VCaP (cell line): ENCODE data around the gene AGBL1.

Experiments used
- H3K27ac ChIP-seq: fragments of 450-650 bp; 2 replicates; pipeline ENCODE4 v1.5.1; 2017
- CTCF ChIP-seq: fragments of 450-650 bp; conservative IDR thresholded peaks from 2 replicates; pipeline ENCODE4 v1.5.1; 2017; ENCODE audit warnings: mild to moderate bottlenecking, moderate library complexity

Gene AGBL1

DNA sequence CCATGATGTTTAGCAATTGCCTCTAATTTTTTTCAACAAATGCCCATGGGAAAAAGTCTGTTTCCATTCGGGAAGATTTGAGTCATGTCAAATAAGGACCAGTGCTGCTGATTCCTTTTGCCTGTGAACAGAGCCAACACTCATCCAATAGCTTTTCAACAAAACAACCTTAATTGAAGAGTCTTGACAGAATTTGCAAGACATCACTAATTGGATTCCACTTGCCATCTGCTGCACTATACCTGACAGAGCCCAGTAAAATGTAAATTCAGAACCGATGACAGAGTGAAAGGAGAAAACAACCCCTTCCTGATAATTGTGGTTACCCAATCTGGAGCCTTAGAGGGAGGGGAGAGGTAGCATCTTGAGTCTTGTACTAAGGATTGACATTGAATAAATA lies 426.7 kb downstream of the AGBL1 start:
- no peak for TF ChIP-seq CTCF
- H3K27ac ChIP-seq = no peak overlapping the region

DNA sequence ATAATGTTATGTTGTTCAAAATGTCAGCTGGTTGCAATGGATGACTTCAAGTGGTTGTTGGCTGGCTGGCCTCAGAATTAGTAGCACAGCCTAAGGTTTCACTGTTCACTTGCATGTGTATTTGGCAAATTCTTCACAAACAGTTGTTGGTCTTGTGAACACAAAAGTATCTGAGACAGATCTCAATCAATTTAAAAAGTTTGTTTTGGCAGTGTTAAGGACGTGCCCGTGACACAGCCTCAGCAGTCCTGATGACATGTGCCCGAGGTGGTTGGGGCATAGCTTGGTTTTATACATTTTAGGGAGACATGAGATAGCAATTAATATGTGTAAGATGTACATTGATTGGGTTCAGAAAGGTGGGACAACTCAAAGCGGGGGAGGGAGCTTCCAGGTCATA lies 436.0 kb downstream of the AGBL1 start:
- TF ChIP-seq CTCF = no peak

GRCh38 chr15:86522721-86523120 lies 443.1 kb downstream of the AGBL1 start:
- no peak overlapping the region for H3K27ac ChIP-seq
- no peak for TF ChIP-seq CTCF

More for the DNA sequence above, 436.0 kb downstream of the AGBL1 start:
- H3K27ac ChIP-seq = peak overlapping the region; percentile 92

- peak overlapping the region; percentile 53 for H3K27ac ChIP-seq
- TF ChIP-seq CTCF = no peak
These were observed 447.4 kb downstream of the AGBL1 start for GRCh38 chr15:86526938-86527690.

- peak overlapping the region; percentile 53; the same call in 1 of the 2 replicates for H3K27ac ChIP-seq
These were observed 448.4 kb downstream of the AGBL1 start for GRCh38 chr15:86528094-86528493.

GRCh38 chr15:86538141-86538540 lies 458.5 kb downstream of the AGBL1 start:
- no peak for TF ChIP-seq CTCF

DNA sequence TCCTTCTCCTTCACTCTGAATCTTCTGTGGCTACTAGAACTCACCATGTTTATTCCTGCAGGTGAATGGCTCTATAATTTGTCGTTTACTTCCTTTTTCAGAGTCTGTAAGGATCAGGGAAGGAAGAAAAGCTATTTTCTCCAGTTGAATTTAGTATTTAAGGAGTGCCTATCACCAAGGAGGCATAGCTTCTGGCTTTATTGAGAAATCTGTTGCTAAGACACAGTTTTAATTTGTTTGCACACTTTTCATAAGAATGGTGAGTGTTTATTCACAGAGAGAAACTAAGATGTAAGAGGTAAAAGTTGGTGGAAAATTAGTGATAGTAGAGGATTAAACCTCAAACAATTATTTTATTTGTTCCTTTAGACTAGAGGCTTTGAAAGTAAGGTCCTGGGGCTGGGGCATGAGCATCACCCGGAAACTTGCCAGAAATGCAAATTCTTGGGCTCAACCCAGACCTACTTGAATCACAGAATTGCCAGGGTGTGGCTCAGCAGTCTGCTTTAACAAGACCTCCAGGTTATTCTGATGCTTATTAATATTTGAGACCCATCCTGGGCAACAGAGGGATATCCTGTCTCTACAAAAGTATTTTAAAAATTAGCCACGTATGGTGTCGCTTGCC lies 461.3 kb downstream of the AGBL1 start:
- H3K27ac ChIP-seq = peak overlapping the region; percentile 90
- TF ChIP-seq CTCF = no peak

More at GRCh38 chr15:86538141-86538540, 458.5 kb downstream of the AGBL1 start:
- H3K27ac ChIP-seq = no peak overlapping the region

DNA sequence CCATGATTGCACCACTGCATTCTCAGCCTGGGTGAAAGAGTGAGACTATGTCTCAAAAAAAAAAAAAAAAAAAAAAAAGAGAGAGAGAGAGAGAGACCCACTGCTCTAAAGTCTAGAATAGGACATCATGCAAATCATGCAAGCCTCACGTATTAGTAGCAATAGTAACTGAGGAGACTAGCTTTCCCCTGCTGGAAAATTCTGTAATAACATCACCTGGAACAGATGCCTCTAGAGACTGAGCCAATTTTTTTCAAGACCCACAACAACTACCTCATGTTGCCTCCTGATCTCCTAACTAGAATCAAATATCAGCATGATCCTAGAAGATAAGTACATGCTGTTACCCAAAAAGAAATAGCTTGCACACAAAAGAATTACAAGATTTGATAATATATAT lies 461.9 kb downstream of the AGBL1 start:
- 0 out of 2 replicates have a peak, but pooled peaks have one; percentile 11 for TF ChIP-seq CTCF

More for the DNA sequence above, 461.9 kb downstream of the AGBL1 start:
- H3K27ac ChIP-seq = peak overlapping the region; percentile 90
